Endothelial cell of umbilical vein (primary cell): ENCODE measurements around the gene LCAT. TPM values are rescaled to one million over a fixed set of nuclear protein-coding genes. Genes with fewer than 3 reads are reported as not detected.

ENCODE experiments used
- BruUV-seq: library from RNA; stranded (reverse); fragments of 400-500 nt; replicated peaks from 2 replicates; lab custom pipeline; 2021; lab: Mats Ljungman, UMichigan
- CTCF ChIA-PET: fragments of 300-600, 350-600 bp; sonication (Branson Sonifier 250); formaldehyde crosslinking; loops from one replicate; lab custom pipeline; 2021; ENCODE audit warnings: antibody characterized with exemption, inconsistent platforms; lab: Charles Lee
- POLR2A ChIA-PET: fragments of 300-600, 350-600 bp; sonication (Branson Sonifier 250); formaldehyde crosslinking; loops from one replicate; lab custom pipeline; 2021; ENCODE audit warnings: antibody characterized with exemption, inconsistent platforms; lab: Charles Lee
- DNase-seq: peaks from one replicate; pipeline ENCODE4 v3.0.0-alpha.2; 2011; ENCODE audit warnings: low read depth, low spot score
- FAIRE-seq: peaks from 2 replicates; lab custom pipeline; 2011; peaks lifted over from hg19 to GRCh38; lab: Jason Lieb, UNC
- H2AFZ ChIP-seq: 2 replicates; pipeline ENCODE4 v1.6.0; 2012; ENCODE audit warnings: low read depth, low read length, control low read depth, inconsistent platforms
- H3K27ac ChIP-seq: 2 replicates; pipeline ENCODE4 v1.5.1; 2011; ENCODE audit warnings: low read depth, mild to moderate bottlenecking, control low read depth, low read length, moderate library complexity; ENCODE audit not compliant: insufficient read depth
- H3K27me3 ChIP-seq, 2 experiments: 2 replicates each; pipeline versions ENCODE4 v1.6.0 to v1.6.1; 2011; ENCODE audit warnings: low read length in 2 of 2, mixed read lengths in 1 of 2; ENCODE audit not compliant: control insufficient read depth in 2 of 2, insufficient read depth in 2 of 2
- H3K36me3 ChIP-seq, 2 experiments: 2 replicates in 1 of 2; 3 replicates in 1 of 2; pipeline ENCODE4 v1.5.1; 2011; ENCODE audit warnings: low read length in 2 of 2, mild to moderate bottlenecking in 1 of 2, moderate library complexity in 1 of 2; ENCODE audit not compliant: control insufficient read depth in 2 of 2, insufficient read depth in 2 of 2; ENCODE audit errors: extremely low read depth in 1 of 2
- H3K4me1 ChIP-seq: 3 replicates; pipeline ENCODE4 v1.5.1; 2011; ENCODE audit warnings: mild to moderate bottlenecking, low read length; ENCODE audit not compliant: control insufficient read depth, insufficient read depth; ENCODE audit errors: extremely low read depth
- H3K4me2 ChIP-seq: 2 replicates; pipeline ENCODE4 v1.6.1; 2011; ENCODE audit warnings: low read length, control low read depth, mixed read lengths; ENCODE audit not compliant: insufficient read depth
- H3K4me3 ChIP-seq, 3 experiments: fragments of 200-600 bp in 1 of 3; sonication (generic), shearing (Covaris generic) in 1 of 3; replicated peaks in 1 of 3; 2 replicates each; pipeline ENCODE4 v1.5.1; 2011 to 2016; ENCODE audit warnings: control low read depth in 3 of 3, low read length in 3 of 3, mild to moderate bottlenecking in 2 of 3, inconsistent platforms in 1 of 3, low read depth in 1 of 3, moderate library complexity in 1 of 3; ENCODE audit not compliant: insufficient read depth in 1 of 3
- H3K79me2 ChIP-seq: 2 replicates; pipeline ENCODE4 v1.6.0; 2012; ENCODE audit warnings: low read length, inconsistent platforms; ENCODE audit not compliant: control insufficient read depth, insufficient read depth
- H3K9ac ChIP-seq: replicated peaks from 2 replicates; pipeline ENCODE3; 2011; ENCODE audit warnings: low read length, control low read depth; ENCODE audit not compliant: insufficient read depth; ENCODE audit errors: extremely low read depth
- H3K9me1 ChIP-seq: replicated peaks from 3 replicates; pipeline ENCODE4 v1.6.0; 2011; ENCODE audit warnings: mild to moderate bottlenecking, low read length; ENCODE audit not compliant: control insufficient read depth, insufficient read depth; ENCODE audit errors: extremely low read depth
- H3K9me3 ChIP-seq: replicated peaks from 2 replicates; pipeline ENCODE4 v1.5.1; 2012; ENCODE audit warnings: low read length, inconsistent platforms; ENCODE audit not compliant: control insufficient read depth, insufficient read depth
- H4K20me1 ChIP-seq: replicated peaks from 2 replicates; pipeline ENCODE3; 2011; ENCODE audit warnings: mild to moderate bottlenecking, low read length; ENCODE audit not compliant: control insufficient read depth, insufficient read depth; ENCODE audit errors: extremely low read depth
- CTCF ChIP-seq, 2 donors: IDR thresholded peaks; 1 replicate in 1 of 2; 2 replicates in 1 of 2; pipeline ENCODE4 v1.5.1; 2011; ENCODE audit warnings: low read length in 2 of 2, mild to moderate bottlenecking in 2 of 2, moderate library complexity in 2 of 2, control low read depth in 1 of 2, inconsistent platforms in 1 of 2, low read depth in 1 of 2; ENCODE audit not compliant: insufficient read depth in 1 of 2; ENCODE audit errors: extremely low read depth in 1 of 2
- EZH2 ChIP-seq: IDR thresholded peaks from 2 replicates; pipeline ENCODE4 v1.6.1; 2012; ENCODE audit warnings: borderline replicate concordance, low read depth, mild to moderate bottlenecking, moderate library complexity, low read length, inconsistent platforms; ENCODE audit not compliant: severe bottlenecking
- FOS ChIP-seq: IDR thresholded peaks from 2 replicates; pipeline ENCODE4 v1.6.1; 2011; ENCODE audit warnings: mild to moderate bottlenecking, low read length, moderate library complexity, borderline replicate concordance; ENCODE audit not compliant: insufficient read depth
- GATA2 ChIP-seq: IDR thresholded peaks from 2 replicates; pipeline ENCODE4 v1.7.0; 2011; ENCODE audit warnings: low read depth, mild to moderate bottlenecking, moderate library complexity, mixed read lengths, low read length; ENCODE audit not compliant: insufficient read length, insufficient read depth
- JUN ChIP-seq: IDR thresholded peaks from 2 replicates; pipeline ENCODE4 v1.6.1; 2011; ENCODE audit warnings: borderline replicate concordance, low read depth; ENCODE audit not compliant: insufficient read length, insufficient read depth
- MYC ChIP-seq: IDR thresholded peaks from one replicate; pipeline ENCODE4 v1.6.1; 2011; ENCODE audit warnings: mild to moderate bottlenecking, low read depth, low read length
- POLR2A ChIP-seq: IDR thresholded peaks from 2 replicates; pipeline ENCODE4 v1.6.1; 2012; ENCODE audit warnings: low read depth, mild to moderate bottlenecking, control low read depth, low read length
- POLR2AphosphoS5 ChIP-seq: IDR thresholded peaks from 2 replicates; pipeline ENCODE4 v1.6.1; 2012; ENCODE audit warnings: low read depth, mild to moderate bottlenecking, control low read depth, low read length, moderate library complexity; ENCODE audit not compliant: insufficient read depth
- dilution Hi-C: fragments of 300-500 bp; cut with MboI; formaldehyde crosslinking; loops from one replicate; pipeline ENCODE4 v1.15.0; 2019; ENCODE audit warnings: low sequenced_read_pairs; ENCODE audit not compliant: extremely low pct_ligation_motif_present
- intact Hi-C: fragments of 100-400 bp; cut with micrococcal nuclease; formaldehyde crosslinking; loops from one replicate; pipeline ENCODE4 v1.10.0; 2022
- polyA plus RNA-seq, 4 experiments: library from polyadenylated mRNA; depleted of rRNA in 3 of 4; stranded (reverse) in 3 of 4; unstranded in 1 of 4; fragments of >200 nt; gene quantifications; 2 replicates each; pipeline versions ENCODE4 v1.2.1 to v1.2.3, GENCODE V29; 2011 to 2012; ENCODE audit warnings: missing spikeins in 1 of 4
- total RNA-seq: library from RNA; stranded (reverse); gene quantifications from 2 replicates; pipeline ENCODE4 v1.2.3, GENCODE V29; 2021
- TF ChIP-seq, protein P1 (sequence below): IDR thresholded peaks from 2 replicates; pipeline ENCODE4 v1.6.1; 2011; ENCODE audit not compliant: insufficient read depth, insufficient read length

The LCAT gene
- total and polyA plus RNA-seq, 2 donors (not counting 3 experiments of a cell fraction or from before 2014, with no cell fraction given), result 22.6 to 46.1 TPM

DNA sequence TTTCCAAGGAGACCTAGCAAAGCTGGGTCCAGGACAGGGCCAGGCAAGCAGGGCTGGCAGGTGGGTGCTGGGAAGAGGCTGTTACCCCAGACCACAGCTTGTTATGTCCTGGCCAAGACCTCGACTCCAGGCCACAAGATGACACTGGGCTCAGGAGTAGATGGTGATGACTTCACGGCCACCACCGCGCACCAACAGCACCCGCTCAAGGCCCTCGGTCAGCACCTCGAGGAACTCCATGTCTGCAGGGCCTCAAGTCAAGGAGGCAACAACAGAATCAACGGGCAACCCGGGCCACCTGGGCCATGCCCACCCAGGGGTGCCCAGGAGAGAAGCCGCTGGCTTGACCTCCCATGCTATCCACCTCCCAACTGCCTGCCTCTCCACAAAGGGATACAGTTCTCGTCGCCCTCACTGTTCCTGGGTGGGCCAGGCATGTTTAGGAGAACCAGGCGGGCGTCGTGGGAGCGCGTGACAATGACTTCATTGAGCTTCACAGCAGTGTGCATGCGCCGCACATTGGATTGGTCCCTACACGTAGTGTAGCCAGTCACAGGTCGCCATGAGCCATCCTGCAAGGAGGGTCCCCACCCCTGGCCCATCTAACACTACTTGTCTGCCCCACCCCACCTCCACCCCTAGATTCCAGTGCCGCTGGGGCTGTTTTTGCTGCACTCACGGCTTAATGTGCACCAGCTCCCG is 921 bp upstream of the LCAT start:
- intact Hi-C loops, result no loop called here
- Histone ChIP-seq H3K27ac (no peak overlapping the region), H3K9ac (no peak overlapping the region), H3K9me3 (no peaks in the 10 kb centered on the region), H3K36me3 (peaks cover 25 to 77% of the 10 kb centered on the region in 2 experiments), H3K4me2 (no peak overlapping the region), H3K27me3 (no peaks in the 10 kb centered on the region), H3K4me1 (no peaks in the 10 kb centered on the region), H3K9me1 (no peaks in the 10 kb centered on the region), H3K4me3 (no peak overlapping the region), H4K20me1 (no peaks in the 10 kb centered on the region), H2AFZ (no peak overlapping the region), H3K79me2 (no peaks in the 10 kb centered on the region)
- TF ChIP-seq FOS, result no peak
- TF ChIP-seq EZH2, result no peak
- TF ChIP-seq CTCF (IDR thresholded peaks at IDR 0.05; ENCODE audit: extremely low read depth in 1 of 2, insufficient read depth in 1 of 2, low read depth in 1 of 2, low read length in 2 of 2), result no peak
- TF ChIP-seq, protein P1, sequence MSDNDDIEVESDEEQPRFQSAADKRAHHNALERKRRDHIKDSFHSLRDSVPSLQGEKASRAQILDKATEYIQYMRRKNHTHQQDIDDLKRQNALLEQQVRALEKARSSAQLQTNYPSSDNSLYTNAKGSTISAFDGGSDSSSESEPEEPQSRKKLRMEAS, result no peak
- TF ChIP-seq GATA2, result no peak
- TF ChIP-seq POLR2AphosphoS5, result no peak
- TF ChIP-seq MYC, result no peak
- TF ChIP-seq JUN, result no peak
- no peak for TF ChIP-seq POLR2A
- ChIA-PET CTCF (interaction anchor here (1.3 to 1.4 kb wide), 2 partner anchors 61 to 128 kb away, joined by 3 to 5 read pairs; no protein-coding TSS in a partner anchor), POLR2A (no interaction called here)
- BruUV-seq, result no TSS peak
- DNase-seq (no peak), FAIRE-seq (no peak)
- dilution Hi-C loops, result no loop called here
